Muscle layer of colon (tissue), 2 donors: ENCODE data around the gene LMOD2.

ENCODE experiments used
- H3K27ac ChIP-seq: one replicate; pipeline ENCODE4 v1.7.0; 2013; ENCODE audit warnings: low read depth, mild to moderate bottlenecking, low read length, moderate library complexity
- H3K27me3 ChIP-seq, 2 donors: one replicate each; pipeline ENCODE4 v1.7.0; 2013; ENCODE audit warnings: low read length in 2 of 2, mild to moderate bottlenecking in 2 of 2; ENCODE audit not compliant: insufficient read depth in 2 of 2, control insufficient read depth in 1 of 2
- H3K36me3 ChIP-seq: one replicate; pipeline ENCODE4 v1.7.0; 2013; ENCODE audit warnings: mild to moderate bottlenecking, low read length; ENCODE audit not compliant: insufficient read depth
- H3K4me1 ChIP-seq: one replicate; pipeline ENCODE4 v1.7.0; 2013; ENCODE audit warnings: mild to moderate bottlenecking, low read length; ENCODE audit not compliant: insufficient read depth
- H3K4me3 ChIP-seq, 2 donors: one replicate each; pipeline ENCODE4 v1.7.0; 2013; ENCODE audit warnings: low read length in 2 of 2, low read depth in 1 of 2, mild to moderate bottlenecking in 1 of 2, moderate library complexity in 1 of 2
- H3K9ac ChIP-seq: one replicate; pipeline ENCODE4 v1.7.0; 2013; ENCODE audit warnings: low read length
- H3K9me3 ChIP-seq: one replicate; pipeline ENCODE4 v1.7.0; 2013; ENCODE audit warnings: mild to moderate bottlenecking, low read length
- donor health status: abdominal sarcoma.
- donor health status: Adenocarcinoma of cecum.

LMOD2 gene, protein sequence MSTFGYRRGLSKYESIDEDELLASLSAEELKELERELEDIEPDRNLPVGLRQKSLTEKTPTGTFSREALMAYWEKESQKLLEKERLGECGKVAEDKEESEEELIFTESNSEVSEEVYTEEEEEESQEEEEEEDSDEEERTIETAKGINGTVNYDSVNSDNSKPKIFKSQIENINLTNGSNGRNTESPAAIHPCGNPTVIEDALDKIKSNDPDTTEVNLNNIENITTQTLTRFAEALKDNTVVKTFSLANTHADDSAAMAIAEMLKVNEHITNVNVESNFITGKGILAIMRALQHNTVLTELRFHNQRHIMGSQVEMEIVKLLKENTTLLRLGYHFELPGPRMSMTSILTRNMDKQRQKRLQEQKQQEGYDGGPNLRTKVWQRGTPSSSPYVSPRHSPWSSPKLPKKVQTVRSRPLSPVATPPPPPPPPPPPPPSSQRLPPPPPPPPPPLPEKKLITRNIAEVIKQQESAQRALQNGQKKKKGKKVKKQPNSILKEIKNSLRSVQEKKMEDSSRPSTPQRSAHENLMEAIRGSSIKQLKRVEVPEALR

DNA sequence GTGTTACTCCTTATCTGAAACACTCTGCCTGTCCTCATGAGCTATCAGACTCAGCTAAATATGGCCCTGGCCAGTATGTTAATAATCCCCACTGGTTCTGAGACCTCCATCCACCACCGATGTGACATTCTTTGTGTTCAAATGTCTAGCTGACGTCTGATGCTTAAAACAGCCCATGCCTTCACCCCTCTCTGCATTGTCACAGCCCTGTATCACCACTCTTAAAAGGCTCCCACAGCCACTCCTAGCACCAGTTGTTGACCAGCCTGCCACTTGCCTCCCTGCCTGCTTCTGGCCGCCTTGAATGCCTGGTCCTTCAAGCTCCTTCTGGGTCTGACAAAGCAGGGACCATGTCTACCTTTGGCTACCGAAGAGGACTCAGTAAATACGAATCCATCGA, at the start of gene LMOD2:
Gene LMOD2 (plus strand): TSS at position 253 of the 400 bp plus-strand sequence. CDS start 98 bp downstream, at position 351.
- H3K27me3 ChIP-seq, result no peaks in the 10 kb centered on the region
- H3K9ac ChIP-seq, result no peak within 1 kb of the TSS
- H3K4me1 ChIP-seq, result no peaks in the 10 kb centered on the region
- no peaks in the 10 kb centered on the region for H3K9me3 ChIP-seq
- H3K27ac ChIP-seq, result no peak within 1 kb of the TSS
- no peaks in the 10 kb centered on the region for H3K36me3 ChIP-seq
- H3K4me3 ChIP-seq, result no peak within 1 kb of the TSS

DNA sequence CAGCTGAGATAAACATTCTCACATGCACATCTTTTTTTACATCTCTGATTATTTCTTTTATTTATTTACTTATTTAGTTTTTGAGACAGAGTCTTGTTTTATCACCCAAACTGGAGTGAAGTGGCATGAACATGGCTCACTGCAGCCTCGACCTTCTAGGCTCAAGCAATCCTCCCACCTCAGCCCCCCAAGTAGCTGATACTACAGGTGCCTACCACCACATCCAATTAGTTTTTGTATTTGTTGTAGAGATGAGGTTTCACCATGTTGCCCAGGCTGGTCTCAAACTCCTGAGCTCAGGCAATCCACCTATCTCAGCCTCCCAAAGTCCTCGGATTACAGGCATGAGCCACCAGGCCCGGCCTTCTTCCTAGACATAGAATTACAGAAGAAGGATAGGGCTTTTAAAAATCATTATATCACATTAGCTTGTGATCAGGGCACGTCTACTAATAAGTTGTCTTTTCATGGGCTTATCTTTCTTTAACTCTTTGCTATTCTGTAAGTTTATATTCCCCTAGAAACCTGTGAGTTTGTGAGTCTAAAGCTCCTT, 48.2 kb upstream of the LMOD2 start:
- Histone ChIP-seq H3K4me3 (no peak overlapping the region), H3K9ac (no peak overlapping the region), H3K4me1 (no peaks in the 10 kb centered on the region), H3K9me3 (no peaks in the 10 kb centered on the region), H3K27ac (no peak overlapping the region), H3K36me3 (no peaks in the 10 kb centered on the region), H3K27me3 (no peaks in the 10 kb centered on the region)

DNA sequence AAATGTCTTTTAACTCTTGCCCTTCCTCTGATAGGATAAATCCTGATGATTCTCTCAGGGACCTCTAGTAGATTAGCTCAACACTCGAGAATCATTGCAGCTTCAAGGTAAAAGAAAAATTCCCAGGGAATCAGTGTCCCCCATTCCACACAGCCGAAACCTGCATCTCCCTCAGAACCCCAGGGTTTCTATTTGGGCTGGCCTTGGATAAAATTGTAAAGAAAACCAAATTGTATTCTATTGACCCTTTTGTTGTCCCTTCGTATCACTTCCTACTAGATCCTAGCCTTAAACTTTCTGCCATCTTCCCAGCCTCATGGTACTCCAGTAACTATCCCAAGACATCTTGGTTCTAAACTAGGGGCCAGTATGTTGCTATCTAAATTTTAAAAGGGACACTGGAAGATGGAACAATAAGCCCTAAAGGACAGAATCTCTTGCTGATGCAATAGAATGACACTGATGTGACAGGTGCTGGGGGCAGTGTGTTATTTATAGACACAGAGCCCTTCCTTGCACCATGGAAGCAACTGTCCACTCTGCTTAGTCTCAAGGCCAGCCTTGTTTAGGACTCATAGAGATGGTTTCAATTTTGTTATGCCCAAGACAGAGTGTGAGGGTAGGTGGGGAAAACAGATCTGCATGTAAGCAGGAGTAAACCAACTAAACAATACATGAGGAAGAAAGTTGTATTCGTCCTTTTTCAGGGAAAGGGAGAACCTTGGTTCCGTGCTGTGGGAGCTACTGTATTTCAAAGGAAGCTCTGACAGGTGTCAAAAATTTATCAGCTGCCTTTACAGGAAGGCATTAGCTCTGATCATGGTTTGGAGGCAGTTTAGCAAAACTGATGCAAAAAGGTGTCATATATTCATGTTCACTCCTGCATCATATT, 46.4 kb upstream of the LMOD2 start:
- no peaks in the 10 kb centered on the region for H3K36me3 ChIP-seq
- H3K9ac ChIP-seq, result no peak overlapping the region
- H3K4me3 ChIP-seq, result no peak overlapping the region
- no peaks in the 10 kb centered on the region for H3K9me3 ChIP-seq
- no peaks in the 10 kb centered on the region for H3K27me3 ChIP-seq
- H3K27ac ChIP-seq, result no peak overlapping the region
- H3K4me1 ChIP-seq, result no peaks in the 10 kb centered on the region

DNA sequence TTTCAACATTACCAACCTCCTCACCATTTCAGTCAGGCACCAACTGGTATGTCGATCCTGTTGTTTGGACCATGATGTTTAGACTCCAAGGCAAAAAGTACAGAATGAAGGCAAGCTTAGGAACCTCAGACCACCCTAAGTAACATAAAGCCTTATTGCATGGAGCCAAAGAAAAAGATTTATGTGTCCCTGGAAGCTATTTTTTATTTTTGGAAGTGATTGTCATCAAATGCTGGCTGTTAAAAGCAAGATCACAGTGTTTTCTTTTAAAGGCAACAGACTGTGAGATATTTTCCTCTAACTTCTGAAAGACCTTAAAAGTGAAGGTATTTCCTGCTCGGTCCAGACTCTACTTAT, 45.8 kb upstream of the LMOD2 start:
- H3K27ac ChIP-seq, result no peak overlapping the region
- no peak overlapping the region for H3K4me3 ChIP-seq
- H3K36me3 ChIP-seq, result no peaks in the 10 kb centered on the region
- H3K9me3 ChIP-seq, result no peaks in the 10 kb centered on the region
- no peaks in the 10 kb centered on the region for H3K27me3 ChIP-seq
- no peak overlapping the region for H3K9ac ChIP-seq
- H3K4me1 ChIP-seq, result no peaks in the 10 kb centered on the region

DNA sequence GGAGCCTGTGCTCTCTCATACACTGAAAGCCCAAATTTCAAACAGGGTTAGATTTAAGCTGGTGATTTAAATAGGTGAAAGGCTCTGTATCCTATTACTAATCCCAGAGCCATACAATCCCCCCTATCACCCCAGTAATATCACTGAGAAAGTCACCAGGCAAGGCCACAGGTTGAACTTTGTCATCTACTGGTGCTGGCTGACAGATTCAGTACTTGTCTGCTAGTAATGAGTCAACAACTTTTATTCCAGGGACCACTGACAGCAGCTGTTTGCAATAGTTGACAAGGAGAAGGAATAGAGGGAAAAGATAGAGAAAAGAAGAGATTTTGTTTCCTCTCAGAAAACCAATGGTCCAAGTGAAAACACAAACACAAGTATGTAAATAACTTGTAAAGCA, 43.6 kb upstream of the LMOD2 start:
- Histone ChIP-seq H3K9me3 (no peaks in the 10 kb centered on the region), H3K4me3 (no peak overlapping the region), H3K27me3 (no peaks in the 10 kb centered on the region), H3K9ac (no peak overlapping the region), H3K4me1 (no peaks in the 10 kb centered on the region), H3K27ac (no peak overlapping the region), H3K36me3 (no peaks in the 10 kb centered on the region)

DNA sequence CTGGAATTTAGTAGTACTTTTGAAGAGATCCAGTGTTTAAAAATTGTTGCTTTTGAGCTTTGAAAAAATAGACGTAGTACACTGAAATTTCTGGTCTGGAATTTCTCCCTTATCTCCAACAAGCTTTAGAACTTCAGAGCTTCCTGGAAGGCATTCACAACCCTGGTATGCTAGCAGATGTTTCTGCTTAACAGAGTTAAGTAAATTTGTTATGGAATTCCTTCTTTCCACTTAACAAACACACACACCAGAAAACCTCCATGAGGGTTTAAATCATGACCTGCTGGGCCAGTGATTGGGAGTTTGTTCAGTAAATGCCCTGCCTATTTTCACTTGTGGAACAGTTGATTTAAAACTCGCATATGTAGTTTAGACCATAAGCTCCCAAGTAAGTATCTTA, 40.3 kb upstream of the LMOD2 start:
- Histone ChIP-seq H3K9me3 (no peaks in the 10 kb centered on the region), H3K9ac (no peak overlapping the region), H3K27me3 (no peaks in the 10 kb centered on the region), H3K4me3 (no peak overlapping the region), H3K36me3 (no peaks in the 10 kb centered on the region), H3K27ac (no peak overlapping the region), H3K4me1 (no peaks in the 10 kb centered on the region)

DNA sequence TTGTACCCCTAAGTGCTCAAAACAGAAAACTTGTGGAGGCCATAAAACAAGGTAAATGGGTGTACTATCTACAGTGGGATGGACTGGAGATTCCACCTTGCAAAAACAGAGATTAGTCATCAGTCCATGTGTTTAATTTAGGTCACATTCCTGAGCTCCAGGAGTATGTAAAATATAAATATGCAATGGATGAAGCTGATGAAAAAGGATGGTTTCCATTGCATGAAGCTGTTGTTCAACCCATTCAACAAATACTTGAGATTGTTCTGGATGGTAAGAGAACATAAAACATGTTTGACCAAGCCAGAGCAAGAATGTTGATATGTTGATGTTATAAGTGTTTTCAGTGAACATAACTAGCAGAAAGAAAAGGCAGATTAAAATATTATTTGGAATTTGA, 39.4 kb upstream of the LMOD2 start:
- Histone ChIP-seq H3K36me3 (no peaks in the 10 kb centered on the region), H3K9me3 (no peaks in the 10 kb centered on the region), H3K27ac (no peak overlapping the region), H3K4me1 (no peaks in the 10 kb centered on the region), H3K27me3 (no peaks in the 10 kb centered on the region), H3K4me3 (no peak overlapping the region), H3K9ac (no peak overlapping the region)

DNA sequence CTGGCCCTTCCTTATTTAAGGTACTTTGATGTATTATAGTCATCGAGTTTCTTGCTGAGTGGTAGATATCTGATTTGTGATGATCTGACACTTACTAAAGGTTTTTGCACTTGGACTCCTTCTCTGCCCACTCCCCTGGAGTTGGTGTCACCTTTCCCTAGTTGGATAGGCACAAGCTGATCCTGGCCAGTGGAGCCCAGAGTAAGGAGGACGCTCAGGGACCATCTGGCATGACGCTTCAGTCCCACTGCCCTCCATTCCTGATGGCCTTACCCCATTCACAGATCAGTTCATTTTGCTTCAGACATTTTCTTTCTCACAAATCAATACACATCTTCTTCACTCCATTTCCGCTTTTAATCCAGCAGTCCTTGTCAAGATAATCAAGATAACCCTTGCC, 34.0 kb upstream of the LMOD2 start:
- Histone ChIP-seq H3K27ac (no peak overlapping the region), H3K9me3 (no peaks in the 10 kb centered on the region), H3K27me3 (no peaks in the 10 kb centered on the region), H3K36me3 (no peaks in the 10 kb centered on the region), H3K4me3 (no peak overlapping the region), H3K4me1 (no peaks in the 10 kb centered on the region), H3K9ac (no peak overlapping the region)

DNA sequence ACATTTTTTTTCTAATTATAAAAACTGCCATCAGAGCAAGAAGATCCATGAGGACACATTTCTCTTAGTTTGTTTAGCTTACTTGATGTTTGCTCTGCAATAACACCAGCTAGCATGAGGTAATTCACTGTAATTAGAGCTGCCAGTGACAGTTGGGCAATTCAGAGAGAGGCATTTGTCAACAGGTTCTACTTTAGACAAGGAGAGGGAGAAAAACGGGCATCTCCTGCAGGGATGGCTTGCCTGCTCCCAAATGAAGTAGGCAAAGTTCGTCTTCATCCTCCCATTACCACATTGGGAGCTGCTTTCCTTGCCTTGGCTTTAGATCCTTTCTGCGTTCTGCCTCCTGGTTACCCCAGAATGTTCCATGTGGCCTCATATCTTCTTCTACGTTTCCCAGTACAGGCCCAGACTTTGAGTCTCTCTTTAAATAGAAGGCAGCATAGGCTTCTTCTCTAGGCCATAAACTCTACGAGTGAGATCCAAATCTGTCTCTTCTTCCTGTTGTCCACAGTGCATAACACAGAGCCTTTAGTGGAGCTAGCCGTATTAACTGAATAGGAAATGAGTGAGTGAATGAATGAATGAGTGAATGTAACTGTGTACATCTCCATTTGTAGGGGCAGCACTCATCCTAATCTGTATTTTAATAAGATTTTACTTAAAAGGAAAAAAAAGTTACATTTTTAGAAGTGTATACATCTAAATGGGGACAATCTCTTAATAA, 32.8 kb upstream of the LMOD2 start:
- H3K4me3 ChIP-seq, result no peak overlapping the region
- H3K27ac ChIP-seq, result no peak overlapping the region
- no peak overlapping the region for H3K9ac ChIP-seq
- no peaks in the 10 kb centered on the region for H3K4me1 ChIP-seq
- H3K9me3 ChIP-seq, result no peaks in the 10 kb centered on the region
- H3K36me3 ChIP-seq, result no peaks in the 10 kb centered on the region
- H3K27me3 ChIP-seq, result no peaks in the 10 kb centered on the region

DNA sequence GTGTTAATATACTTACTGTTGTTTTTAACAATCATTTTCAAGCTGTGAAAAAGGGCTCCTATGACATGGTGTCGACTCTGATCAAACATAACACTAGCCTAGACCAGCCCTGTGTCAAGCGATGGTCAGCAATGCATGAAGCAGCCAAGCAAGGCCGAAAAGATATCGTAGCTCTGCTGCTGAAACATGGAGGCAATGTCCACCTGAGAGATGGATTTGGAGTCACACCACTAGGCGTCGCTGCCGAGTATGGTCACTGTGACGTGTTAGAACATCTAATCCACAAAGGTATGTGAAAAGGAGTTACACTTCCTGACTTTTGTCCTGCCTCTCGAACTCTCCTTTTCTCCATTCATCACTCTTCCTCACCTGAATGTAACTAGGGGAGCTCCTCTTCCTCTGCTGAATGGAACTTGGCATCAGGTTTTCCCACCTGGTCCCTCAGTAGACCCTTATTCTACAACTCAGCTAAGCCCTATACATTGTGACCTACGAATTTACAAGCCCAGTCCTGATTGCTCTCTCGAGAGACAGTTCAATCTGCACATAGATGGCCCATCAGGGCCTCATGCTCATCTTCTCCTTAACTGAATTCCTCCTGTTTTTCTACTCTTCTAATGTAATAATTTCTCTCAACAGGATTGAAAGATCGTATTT, 31.0 kb upstream of the LMOD2 start:
- H3K27me3 ChIP-seq, result no peaks in the 10 kb centered on the region
- no peak overlapping the region for H3K27ac ChIP-seq
- H3K4me1 ChIP-seq, result no peaks in the 10 kb centered on the region
- H3K36me3 ChIP-seq, result no peaks in the 10 kb centered on the region
- no peaks in the 10 kb centered on the region for H3K9me3 ChIP-seq
- no peak overlapping the region for H3K9ac ChIP-seq
- H3K4me3 ChIP-seq, result no peak overlapping the region
